ENCODE results near the gene GNLY.

DNA sequence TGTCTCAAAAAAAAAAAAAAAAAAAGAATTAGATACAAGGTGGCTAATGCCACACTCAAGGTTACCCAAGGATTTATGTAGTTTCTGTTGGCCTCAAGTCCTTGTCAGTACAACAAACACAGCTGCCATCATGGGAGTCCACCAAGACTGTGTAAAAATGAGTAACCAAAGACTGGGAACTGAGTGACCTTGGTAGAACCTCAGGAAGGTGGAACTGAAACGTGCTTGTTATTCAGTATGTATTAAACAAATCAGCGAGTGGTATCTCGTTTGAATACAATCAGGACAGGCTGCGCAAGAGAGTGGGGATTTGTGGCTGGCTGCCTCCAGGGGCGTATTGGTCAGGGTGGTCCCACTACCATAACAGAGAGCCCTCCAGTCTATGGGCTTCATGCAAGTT lies 24.6 kb upstream of the GNLY start:
- TF ChIP-seq, protein P1, sequence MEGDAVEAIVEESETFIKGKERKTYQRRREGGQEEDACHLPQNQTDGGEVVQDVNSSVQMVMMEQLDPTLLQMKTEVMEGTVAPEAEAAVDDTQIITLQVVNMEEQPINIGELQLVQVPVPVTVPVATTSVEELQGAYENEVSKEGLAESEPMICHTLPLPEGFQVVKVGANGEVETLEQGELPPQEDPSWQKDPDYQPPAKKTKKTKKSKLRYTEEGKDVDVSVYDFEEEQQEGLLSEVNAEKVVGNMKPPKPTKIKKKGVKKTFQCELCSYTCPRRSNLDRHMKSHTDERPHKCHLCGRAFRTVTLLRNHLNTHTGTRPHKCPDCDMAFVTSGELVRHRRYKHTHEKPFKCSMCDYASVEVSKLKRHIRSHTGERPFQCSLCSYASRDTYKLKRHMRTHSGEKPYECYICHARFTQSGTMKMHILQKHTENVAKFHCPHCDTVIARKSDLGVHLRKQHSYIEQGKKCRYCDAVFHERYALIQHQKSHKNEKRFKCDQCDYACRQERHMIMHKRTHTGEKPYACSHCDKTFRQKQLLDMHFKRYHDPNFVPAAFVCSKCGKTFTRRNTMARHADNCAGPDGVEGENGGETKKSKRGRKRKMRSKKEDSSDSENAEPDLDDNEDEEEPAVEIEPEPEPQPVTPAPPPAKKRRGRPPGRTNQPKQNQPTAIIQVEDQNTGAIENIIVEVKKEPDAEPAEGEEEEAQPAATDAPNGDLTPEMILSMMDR (IDR thresholded peaks at IDR 0.05), result no peak
- TF ChIP-seq POLR2A (IDR thresholded peaks at IDR 0.05), result no peak
